GM21576 (cell line): Measurements from ENCODE around the gene NUTM2G.
"Not testable (repeated sequence)": the region's sequence is repeated elsewhere in the genome, so short reads cannot be mapped to it uniquely, and the experiment has no call there.

Experiments used
- ATAC-seq: cut with Tn5 transposase; IDR thresholded peaks from one replicate; pipeline ENCODE4 v1.9.1; 2021; ENCODE audit warnings: mild to moderate bottlenecking, moderate library complexity; ENCODE audit not compliant: unreplicated experiment

The NUTM2G gene

DNA sequence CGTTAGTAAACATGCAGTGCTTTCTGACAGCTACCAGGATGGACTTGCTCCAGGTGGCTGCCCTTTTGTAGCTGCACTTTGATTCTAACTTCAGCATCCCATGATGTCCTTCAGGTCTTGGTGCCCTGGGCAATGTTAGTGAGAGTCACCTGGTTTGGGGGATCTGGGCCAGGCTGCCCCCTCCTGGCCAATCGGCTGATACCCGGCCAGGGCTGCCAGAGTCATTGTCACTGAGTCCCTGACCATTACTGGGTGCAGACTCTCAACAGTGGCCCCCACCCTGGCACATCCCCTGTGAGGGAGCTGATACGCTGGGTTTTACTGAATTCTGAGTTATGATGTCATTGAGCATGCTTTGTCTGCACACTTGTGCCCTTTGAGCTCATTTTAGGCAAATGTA is 13.5 kb downstream of the NUTM2G start:
- ATAC-seq = not testable (repeated sequence)

DNA sequence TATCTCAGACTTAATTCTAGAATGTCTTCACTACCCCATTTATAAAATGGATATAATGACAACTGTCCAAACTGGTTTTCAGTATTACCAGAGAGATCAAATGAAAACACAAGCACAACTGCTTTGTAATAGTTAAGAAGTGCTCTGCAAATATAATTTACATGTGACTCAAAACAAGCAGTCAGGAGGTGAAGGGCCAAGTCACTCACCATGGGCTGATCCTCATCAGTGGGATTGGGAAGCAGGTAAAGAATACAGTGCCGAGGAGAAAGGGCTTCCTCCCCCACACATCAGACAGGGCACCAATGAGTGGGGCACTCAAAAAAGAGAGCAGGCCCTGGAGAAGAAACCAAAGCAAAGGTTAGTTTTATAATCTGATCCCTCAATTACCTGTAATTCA is 20.7 kb downstream of the NUTM2G start:
- not testable (repeated sequence) for ATAC-seq

DNA sequence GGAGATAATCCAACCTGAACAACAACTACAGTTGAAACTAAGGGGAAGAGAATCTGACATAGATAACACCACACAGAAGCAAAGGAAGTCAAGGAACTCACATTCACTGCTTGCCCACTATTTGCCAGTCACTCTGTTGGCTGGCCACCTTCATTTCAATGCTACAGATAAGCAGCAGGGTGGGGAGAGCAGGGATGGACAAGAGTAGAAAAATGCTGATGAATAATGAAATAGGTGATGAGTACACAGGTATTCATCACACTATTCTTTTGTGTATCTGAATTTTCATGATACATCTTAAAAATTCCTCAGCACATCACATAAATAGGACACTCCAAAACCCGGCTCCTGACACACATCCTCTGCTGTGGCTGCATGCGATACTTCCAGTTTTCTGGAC is 21.9 kb downstream of the NUTM2G start:
- not testable (repeated sequence) for ATAC-seq

DNA sequence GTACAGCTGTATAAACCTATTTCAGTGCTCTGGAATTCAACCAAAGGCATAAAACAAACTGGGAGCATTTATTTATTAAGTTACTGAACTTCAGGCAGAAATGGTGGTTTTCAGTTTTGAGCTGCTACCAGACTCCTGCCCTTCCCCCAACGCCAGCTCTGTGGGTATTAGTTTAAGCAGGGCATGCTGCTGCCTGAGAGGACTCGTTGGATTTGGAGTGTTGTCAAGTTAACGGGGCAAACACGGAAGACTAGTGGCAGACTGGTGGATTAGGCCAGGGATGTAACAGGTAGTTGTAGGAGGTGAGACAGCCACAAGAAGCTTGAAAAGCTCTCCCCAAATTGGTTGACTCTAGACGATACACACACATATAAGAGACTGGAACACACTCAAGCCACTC is 38.9 kb downstream of the NUTM2G start:
- not testable (repeated sequence) for ATAC-seq

DNA sequence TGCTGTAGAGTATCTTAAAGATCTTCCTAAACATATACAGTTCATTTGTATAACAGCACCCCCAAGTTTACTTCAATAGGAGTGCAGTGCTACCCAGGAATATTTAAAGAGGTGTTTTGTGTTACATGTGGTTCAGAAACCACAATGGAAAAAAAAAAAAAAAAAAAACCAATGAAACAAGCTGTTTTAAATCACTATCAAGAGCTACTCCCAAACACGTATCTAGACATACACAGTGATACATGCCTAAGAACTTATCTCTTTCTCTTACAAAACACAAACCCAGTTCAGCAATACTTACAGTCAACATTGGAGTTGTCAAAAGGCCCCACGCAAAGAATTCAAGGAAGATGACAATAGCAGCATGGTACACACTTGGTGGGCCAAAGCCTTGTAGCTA is 43.9 kb downstream of the NUTM2G start:
- not testable (repeated sequence) for ATAC-seq

DNA sequence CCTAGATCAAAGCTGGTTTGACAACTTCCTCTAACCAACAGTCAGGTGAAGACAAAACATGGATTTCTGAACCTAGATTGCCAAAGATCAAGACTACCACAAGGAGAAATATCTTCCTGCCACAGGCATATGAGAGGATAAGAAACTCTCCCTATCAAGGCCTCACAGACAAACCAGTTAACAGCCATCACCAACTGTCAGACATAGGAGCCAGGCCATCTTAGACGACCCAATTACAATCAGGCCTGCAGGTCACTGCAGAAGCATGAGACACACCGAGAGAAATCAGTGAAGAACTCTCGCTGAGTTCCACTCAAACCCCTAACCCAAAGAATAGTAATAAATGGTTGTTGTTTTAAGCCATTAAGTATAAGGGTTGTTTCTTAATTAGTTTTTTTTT is 45.4 kb downstream of the NUTM2G start:
- ATAC-seq = not testable (repeated sequence)

DNA sequence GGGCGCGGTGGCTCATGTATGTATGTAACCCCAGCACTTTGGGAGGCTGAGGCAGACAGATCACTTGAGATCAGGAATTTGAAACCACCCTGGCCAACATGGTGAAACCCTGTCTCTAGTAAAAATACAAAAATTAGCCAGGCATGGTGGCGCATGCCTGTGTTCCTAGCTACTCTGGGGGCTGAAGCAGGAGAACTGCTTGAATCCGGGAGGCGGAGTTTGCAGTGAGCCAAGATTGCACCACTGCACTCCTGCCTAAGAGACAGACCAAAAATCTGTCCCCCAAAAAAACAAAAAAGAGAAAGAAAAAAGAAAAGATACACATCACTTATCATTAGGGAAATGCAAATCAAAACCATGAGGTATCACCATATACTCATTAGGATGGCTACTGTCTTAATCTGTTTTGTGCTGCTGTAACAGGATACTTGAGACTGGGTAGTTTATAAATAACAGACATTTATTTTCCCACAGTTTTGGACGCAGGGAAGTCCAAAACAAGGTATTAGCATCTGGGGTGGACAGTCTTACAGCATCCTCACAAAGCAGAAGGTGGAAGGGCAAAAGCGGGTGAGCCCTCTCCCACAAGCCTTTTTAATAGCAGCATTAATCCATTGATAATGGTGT is 55.0 kb downstream of the NUTM2G start:
- ATAC-seq = not testable (repeated sequence)

DNA sequence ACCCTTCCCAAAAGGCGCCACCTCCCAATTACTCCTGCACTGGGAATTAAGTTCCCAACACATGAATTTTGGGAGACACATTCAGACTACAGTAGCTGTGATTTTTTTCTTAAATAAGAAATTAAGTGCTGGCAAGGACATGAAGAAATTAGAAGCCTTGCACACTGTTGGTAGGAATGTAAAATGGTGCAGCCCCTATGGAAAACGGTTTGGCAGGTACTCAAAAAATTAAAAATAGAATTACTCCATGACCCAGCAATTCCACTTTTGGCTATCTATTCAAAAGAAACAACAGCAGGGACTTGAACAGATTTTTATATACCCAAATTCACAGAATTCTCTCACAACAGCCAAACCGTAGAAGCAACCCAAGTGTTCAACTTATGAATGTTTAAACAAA is 55.5 kb downstream of the NUTM2G start:
- ATAC-seq = not testable (repeated sequence)

DNA sequence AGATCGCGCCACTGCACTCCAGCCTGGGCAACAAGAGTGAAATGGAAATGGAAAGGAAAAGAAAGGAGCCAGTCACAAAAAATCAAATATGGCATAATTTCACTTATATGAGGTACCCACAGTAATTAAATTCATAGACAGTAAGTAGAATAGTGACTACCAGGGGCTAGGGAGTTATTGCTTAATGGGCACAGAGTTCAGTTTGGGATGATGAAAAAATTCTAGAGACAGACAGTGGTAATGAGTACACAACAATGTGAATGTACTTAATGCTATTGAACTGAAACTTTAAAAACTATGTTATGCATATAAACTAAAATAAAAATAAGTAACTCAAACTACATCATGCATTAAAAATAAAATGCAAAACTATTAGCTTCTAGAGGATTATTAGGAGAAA is 56.2 kb downstream of the NUTM2G start:
- ATAC-seq = not testable (repeated sequence)
